Right lung (tissue), 5 donors: ENCODE results near the gene EGLN3. TPM values are rescaled to one million over a fixed set of nuclear protein-coding genes. Genes with fewer than 3 reads are reported as not detected.
"Not testable (repeated sequence)": the region's sequence is repeated elsewhere in the genome, so short reads cannot be mapped to it uniquely, and the experiment has no call there.

Experiments
- DNase-seq, 2 donors: peaks; one replicate each; pipeline ENCODE4 v3.0.0-alpha.2; 2013
- polyA plus RNA-seq, 5 donors: library from polyadenylated mRNA; unstranded; fragments of 120-200 nt; gene quantifications; one replicate each; pipeline versions ENCODE4 v1.2.1 to v1.2.3, GENCODE V29; 2013; ENCODE audit warnings: inconsistent platforms in 1 of 5, low replicate concordance in 1 of 5; ENCODE audit not compliant: insufficient read length in 5 of 5, insufficient read depth in 1 of 5

EGLN3 gene
- polyA plus RNA-seq, 5 donors = 19.1 to 91.5 (median 43.7) TPM

DNA sequence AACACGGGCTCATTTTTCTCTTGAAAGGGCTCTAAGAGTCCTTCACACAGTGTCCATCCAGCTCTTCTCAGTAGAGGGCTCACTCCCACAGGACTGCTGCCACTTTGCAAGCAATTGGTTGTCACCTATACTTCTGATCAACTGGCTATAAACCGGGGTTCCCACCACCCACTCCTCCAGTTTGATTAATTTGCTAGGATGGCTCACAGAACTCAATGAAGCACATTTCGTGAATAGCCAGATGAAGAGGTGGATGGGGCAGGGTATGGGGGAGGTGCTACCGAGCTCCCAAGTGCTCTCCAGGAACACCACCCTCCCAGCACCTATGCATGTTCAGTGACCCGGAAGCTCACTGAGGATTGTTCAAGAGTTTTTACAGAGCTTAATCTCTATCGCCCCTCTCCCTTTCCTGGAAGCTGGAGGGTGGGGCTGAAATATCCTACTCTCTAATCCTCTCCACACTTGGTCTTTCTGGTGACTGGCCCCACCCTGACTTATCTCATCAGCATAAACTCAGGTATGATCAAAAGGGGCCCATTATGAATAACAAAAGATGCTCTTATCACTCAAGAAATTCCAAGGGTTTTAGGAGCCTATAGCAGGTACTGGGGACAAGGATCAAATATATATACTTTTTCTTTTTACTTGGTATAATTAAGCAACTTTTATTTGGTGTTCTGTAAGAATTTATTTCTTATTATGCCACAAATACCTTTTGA, 13.9 kb upstream of the EGLN3 start:
- no peak for DNase-seq

DNA sequence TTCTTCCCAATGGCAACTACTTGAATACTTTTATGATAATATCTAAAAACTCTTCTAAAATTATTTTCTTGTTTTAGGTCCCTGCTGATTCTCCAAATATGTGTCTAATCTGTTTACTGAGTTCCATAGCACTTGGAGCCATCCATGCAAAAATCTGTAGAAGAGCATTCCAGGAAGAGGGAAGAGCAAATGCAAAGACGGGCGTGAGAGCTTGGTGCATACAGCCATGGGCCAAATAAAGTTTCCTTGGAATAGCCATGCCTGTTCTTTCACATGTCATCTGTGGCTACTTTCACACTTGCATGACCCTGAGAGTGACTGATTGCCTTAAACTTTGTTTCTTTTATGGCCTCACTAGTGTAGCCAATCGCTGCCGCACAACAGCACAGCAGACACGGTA, 13.0 kb upstream of the EGLN3 start:
- DNase-seq = no peak

DNA sequence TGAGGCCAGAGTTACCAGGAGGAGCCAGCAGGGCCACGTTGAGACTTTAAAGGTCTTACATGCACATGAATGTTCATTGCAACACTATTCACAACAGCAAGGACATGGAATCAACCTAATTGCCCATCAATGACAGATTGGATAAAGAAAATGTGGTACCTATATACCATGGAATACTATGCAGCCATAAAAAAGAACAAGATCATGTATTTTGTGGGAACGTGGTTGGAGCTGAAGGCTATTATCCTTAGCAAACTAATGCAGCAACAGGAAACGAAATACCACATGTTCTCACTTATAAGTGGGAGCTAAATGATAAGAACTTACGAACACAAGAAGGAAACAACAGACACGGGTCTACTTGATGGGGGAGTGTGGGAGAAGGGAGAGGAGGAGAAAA, 11.6 kb upstream of the EGLN3 start:
- DNase-seq = not testable (repeated sequence)

DNA sequence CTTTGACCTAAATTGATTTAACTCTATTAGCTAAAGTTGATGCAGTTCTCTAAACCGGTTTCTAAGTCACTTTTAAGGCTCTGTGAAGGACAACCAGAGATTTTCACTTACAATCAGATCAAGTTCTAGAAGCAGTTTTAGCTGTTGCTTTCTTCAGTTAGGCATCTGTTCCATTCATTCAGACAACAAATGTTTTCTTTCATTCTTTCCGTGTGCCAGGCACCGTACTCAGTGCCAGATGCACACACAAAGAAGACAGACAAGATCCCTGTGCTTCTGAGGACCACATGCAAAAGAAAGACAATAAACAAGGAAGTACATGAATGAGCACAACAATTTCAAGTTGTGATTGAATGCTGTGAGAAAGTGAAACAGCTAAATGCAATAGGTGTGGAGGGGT, 11.1 kb upstream of the EGLN3 start:
- DNase-seq = no peak

DNA sequence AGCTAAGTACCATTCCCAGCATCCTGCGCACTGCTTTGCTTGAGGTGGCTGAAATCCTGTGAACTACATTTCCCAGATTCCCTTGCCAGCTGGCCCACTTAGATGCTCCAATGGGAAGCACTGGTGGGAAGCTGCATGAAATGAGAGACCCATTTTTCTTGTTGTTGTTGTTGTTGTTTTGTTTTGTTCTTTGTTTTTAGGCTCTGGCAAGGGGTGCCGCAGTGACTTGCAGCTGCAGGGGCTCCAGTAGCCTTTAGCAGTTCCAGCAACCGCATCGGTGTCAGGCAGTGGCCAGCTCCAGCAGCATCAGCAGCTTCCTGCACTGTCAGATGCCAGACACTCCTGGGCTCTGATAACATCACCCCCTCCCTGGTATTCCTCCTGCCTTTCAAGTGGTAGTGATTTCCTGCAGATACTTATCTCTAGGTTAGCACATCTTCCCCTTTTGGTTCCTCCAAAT, 8.8 kb upstream of the EGLN3 start:
- no peak for DNase-seq

DNA sequence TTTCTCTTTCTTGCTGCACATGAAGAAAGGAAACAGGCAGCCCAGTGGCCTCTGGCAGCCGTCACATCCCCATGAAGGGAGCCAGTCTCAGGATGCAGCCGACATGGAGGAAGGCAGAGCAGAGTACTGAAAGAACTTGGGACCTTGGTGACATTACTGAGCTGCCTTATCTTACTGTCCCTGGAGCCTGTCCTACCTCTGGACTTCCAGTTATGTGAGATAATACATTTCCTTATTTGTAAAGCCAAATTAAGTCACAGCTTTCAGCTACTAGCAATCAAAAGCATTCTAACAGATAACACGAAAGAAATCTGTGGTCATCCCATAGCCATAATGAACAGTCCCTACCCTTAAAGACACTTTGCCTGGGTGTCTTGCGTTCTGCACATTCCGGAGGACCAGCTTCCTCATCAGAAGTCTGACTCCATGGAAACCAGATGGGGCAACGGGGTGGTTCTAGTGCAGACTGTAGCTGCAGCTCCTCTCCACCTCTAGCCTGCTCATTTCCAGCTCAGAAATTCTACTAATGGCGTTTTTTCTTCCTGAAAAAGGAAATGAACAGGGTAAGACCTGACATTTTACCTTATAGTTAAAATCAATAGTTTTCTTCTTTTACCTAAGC, 7.8 kb upstream of the EGLN3 start:
- no peak for DNase-seq

DNA sequence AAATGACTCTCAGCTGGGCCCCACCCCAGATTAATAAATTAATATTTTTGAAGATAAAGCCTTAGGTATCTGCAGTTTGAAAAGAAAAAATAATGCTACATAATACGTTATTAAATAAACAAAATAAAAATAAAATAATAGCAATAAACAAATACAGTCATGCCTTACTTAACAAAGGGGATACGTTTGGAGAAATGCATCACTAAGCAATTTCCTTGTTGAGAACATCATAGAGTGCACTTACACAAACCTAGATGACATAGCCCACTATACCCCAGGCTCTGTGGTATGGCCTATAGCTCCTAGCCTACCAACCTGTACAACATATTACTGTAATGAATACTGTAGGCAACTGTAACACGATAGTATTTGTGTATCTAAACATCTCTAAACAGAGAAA, 7.1 kb upstream of the EGLN3 start:
- DNase-seq = no peak

DNA sequence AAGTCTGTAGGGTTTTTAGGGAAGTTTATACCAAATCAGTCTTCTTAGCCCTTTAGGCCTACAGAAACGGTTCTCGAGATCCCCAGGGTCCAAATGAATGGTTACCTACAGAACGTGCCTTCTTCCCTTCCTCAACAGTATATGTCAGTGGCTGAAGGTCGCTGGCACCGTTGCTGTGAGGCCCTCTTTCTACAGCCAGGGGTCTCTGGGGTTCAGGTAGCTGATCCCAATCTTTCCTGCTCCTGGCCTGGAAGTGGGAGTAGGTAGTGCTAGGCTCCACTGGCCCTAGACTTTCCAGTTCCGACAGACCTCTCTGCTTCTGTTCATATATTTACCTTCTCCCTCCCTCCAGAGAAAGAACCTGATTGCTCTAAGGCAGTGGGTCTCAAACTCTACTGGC, 6.4 kb upstream of the EGLN3 start:
- DNase-seq = no peak

DNA sequence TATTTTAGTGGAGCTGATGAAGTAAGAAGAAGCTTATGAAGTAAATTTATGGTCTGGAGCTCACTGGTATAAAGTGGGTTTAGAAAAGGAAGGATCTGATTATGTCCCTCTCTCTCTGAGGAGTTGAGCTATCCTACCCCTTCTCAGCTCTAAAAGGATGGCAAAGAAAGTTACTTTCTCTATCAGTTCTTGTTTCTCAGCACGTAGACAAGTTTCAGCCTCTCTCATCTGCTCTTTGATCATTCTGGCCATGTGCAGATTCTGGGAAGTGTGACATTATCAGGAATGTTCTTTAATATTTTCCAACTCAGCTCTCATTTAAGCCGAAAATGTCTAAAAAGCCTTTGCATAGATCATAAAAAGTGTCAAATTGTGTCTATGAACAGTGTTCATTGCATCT, 5.8 kb upstream of the EGLN3 start:
- DNase-seq = no peak

DNA sequence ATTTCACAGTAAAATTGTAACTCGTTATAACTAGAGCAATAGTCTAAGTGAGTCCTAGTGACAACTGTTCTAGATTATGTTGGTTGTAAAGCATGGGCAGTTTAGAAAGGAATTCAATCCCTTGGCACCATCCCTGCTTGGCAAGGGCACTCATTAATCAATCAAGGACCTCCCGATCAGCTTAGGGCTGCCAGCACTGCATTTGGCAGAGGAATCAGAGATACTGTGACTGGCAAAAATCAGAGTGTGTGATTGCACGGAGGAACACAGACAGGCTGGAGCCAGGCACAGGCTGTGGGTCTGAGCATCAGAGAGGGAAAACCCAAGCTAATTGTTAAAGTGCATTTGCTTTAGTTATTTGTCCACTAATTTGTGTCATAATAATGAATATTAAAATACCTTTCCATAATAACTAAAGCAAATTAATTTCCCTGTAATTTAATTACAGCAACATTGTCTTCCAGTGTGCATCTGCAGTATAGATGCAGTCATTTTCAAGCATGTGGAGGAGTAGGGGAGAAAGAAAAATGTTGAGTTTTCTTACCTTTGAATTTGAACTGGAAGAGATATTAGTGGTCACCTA, 3.2 kb upstream of the EGLN3 start:
- no peak for DNase-seq

DNA sequence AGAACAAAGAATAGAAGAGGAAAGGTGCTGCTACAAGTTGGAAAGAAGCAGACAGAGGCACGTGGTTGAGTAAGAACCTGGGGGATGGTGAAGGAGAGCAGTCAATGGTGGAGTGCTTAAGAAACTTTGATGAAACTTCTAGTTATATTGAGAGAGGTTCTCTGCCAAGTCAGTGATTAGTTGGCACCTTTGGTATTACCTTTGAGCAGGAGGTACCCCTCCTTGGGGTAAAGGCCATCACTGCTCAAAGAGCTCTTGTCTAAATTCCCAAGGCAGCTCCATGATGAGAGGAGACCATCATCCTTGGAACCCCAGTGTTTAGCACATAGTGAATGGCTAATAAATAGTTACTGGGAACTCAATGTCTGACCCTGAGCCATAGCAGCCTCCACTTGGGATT, 1.7 kb upstream of the EGLN3 start:
- no peak for DNase-seq

DNA sequence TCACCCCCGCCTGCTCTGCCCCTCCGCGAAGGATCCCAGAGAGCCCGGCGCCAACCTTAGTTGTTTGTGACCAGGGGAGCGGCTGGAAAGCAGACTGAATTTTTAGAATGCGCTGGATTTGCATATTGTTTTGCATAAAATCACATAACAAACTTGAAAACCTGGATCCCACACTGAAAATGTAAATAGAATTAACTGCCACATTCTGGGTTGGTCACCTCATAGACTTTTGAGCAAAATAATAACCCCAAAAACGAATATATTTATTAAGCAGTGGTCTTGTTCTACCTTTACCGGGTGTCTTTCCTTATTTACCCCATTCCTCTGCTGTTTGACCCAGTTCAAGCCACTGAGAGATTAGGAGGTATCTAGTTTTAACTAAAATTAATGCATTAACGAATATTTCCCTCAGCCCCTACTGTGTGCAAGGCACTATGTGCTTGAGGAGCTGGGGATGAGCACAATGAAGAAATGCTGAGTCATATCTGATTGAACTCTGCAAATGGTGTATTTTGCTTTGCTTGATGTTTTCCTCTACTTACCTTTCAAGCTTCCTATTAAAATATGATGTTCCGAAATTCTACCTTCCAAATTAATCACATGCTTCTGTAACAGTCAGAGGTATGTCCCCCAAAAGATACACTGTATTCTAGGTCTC, 438 bp upstream of the EGLN3 start:
- DNase-seq = no peak

DNA sequence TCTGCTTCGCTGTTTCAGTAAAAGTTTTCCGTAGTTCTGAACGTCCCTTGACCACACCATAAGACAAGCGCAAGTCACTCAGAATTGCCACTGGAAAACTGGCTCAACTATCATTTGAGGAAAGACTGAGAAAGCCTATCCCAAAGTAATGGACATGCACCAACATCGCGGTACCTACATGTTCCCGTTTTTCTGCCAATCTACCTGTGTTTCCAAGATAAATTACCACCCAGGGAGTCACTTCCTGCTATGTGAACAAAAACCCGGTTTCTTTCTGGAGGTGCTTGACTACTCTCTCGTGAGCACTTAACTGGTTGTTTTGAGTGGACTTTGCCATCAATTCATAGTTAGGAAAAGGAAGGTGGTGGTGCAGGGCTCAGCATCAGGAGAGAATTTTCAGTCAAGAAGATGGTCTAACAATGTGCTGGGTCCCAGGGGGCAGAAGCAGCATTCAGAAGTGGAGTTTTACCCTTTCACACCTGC, 1.4 kb downstream of the EGLN3 start:
- DNase-seq = no peak

DNA sequence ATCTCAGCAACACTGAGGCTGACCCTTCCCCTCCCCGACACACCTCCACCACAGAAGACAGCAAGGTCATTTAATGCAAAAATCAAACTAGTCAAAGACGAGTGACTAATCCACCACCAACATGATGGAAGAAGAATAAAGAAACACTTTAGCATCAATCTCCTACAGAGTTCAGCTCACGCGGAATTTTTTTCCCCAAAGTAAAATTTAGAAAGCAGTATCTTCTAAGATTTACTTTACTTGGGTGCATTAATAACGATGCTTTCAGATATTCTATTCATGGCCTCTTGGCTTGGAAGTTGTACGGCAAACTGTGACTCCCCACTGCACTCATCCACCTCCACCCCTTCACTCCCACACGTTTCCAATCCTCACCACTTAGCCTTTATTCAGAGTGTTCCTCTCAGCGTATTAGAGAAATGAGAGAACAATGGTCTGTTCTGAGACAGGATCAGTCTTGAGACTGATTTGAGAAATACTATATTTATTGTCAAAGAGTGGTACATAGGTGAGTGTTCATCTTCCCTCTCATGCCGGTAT, 1.9 kb downstream of the EGLN3 start:
- no peak for DNase-seq

DNA sequence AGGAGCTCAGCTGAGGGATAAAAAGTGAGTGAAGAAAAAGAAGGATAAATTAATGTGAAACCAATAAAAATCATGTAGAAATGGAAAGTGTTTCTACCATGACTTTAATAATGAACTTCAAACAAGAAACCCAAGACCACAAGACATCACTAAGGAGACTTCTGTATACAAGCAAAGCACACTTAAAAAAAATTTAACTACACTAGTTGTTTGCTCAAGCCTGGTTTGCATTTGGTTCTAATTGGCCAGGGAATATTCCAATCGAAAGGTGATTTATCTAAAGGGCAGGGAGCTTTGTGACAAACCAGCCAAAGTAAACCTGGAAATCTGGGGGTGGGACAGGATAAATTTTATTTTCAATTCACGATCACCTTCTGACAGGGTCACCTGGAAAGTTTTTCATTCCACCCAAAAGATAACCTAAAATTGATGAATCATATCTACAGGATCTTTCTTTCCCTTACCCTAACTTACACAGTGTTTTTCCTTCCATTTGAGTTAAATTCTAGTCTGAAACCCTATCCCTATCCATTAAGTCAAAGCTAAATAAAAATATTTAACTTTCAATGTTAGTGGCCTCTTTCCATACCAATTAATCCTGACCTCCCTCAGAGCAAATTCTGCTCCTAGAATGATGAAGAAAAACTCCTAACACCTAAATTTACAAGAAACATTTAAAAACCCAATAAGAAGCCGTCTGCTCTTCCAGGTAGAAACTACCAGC, 2.6 kb downstream of the EGLN3 start:
- no peak for DNase-seq

DNA sequence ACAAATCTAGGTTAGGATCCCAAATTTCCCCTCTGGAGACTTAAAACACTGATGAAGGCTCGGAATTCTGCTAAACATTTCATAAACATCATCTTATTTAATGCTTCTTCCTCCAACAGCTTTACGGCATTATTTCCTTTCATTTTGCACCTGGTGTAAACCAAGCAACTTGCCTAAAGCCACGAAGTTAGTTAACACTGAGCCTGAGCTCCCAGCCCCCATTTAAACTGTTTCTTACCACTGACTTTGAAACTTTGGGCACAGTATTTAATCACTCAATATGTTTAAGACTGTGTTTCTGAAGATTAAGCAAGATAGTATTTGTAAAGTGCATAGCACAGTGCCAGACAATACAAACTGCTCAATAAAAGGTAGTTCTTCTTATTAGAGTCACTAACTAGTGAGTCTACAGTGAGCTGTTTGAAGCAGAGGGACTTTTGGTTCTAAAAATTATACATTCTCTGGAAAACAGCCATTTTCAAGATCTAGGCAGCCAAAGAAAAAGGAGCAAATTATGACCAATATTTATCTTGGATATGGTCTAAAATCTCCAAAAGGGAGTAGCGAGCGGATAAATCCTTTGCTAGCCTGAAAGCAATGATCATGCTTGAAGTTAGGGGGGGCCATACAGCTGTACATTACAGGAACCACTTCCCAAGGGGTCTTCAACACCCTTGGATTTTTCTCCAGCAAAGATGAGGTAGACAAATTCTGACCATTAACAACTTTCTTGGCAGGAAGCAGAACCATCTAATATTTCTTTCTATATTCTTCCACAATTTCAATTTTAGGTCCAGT, 4.0 kb downstream of the EGLN3 start:
- DNase-seq = no peak

DNA sequence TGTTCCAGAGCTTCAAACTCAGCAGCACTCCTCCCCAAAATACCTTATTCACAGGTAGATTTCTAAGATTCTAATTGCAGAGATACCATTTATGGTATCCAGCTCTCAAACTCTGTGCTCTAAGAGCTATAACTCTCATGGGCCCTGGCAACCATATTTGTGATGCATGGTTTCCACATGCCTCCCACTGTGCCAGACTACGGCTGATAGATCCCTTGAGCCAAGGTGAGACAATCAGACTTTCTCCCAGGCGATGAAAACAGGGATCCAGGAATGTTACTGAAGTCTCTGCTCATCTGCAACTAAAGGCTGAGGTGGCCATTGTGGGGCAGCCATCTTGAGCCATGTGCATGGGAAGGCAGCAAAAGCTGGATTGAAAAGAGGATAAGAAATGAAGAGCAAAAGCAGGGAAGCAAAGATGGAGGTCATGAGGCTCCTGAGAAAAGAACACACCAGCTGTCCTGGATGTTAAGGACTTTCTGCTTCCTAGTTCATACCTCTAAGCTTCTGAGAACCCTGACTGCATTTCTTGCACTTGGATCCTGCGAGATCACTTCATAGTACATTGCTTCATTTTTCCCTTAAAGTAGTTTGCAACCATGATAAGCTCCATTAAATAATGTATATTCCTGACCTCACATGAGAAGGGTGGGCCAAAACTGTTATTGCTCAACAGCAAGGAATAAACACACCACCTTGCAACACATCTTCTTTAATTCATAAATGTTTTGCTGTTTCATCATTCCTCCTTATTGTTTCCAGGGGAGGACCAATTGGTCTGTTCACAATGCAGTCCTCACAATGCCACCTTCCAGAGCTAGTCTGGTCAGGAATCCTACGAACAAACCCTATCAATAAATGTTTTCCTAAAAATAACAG, 5.4 kb downstream of the EGLN3 start:
- no peak for DNase-seq

DNA sequence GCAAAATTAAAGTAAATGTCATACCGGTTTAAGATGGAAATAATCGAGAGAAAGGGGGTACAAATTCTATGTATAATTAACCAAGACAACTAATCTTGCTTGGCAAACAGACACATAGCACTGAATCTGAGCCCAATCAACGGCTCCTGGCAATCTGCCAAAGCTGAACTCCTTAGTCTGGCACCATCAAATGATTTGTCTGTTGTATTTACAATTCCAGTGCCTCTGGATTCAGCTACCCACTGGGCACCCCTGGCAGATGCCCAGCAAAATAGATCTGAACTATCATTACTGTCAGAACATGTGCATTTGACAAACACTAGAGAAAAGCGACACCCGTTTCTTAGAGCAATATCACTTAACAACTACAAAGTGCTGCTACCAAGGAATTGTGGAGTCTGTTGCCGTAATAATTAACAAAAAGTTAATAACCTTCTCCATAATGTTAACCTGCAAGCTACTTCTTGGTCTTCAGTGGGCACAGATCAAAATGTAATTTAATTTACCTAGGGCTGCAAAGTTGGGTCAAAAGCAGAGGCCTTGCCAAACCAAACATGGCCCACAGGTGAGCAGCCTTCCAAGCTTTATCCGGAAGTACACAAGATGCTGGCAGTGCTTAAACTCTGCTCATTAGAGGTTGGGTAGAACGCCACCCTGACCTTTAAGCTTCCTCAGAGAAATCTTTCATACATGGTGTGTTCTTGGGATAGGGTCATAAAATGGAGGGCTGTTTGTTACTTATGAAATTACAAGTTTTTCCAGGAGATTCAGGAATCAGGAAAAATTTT, 7.6 kb downstream of the EGLN3 start:
- no peak for DNase-seq

DNA sequence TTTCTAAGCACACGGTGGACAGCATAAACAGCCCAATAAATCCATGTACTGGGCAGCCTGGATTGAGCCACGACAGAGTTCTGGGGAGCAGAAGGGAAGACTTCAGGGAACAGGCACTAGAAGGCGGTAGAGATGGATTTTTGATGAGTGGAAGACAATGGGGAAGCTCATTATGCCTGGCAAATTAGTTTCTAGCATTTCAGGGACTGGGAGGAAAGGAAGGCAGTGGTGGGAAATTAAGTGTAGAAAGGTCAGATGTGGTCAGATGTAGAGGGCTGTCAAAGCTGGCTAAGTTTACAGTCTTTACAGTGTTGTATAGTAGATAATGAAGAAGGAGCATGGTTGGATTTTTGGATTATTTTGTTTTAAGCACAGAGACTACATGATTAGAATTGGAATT, 9.2 kb downstream of the EGLN3 start:
- DNase-seq = no peak
